Measurements from ENCODE around the gene RPUSD1. TPM values are rescaled to one million over a fixed set of nuclear protein-coding genes. Genes with fewer than 3 reads are reported as not detected.

Gene RPUSD1
- total RNA-seq, 1 experiment from 2014 or later = 48.6 TPM

- H3K9me3 Mint-ChIP-seq = no peaks in the 10 kb centered on the region
- Histone ChIP-seq H4K5ac (ENCODE audit: insufficient read length, low read depth, low read length) (no peak overlapping the region), H3K27ac (ENCODE audit: insufficient read length, low read depth, low read length) (no peak overlapping the region), H3K9ac (ENCODE audit: extremely low read depth, insufficient read length, low read length) (no peak overlapping the region), H3K18ac (ENCODE audit: insufficient read length, low read depth, low read length) (no peak overlapping the region), H2AK5ac (ENCODE audit: insufficient read length, low read length) (no peak overlapping the region), H3K4me1 (ENCODE audit: insufficient read depth, low read length) (no peaks in the 10 kb centered on the region), H2BK12ac (ENCODE audit: insufficient read length, low read depth, low read length) (no peak overlapping the region), H3K9me3 (ENCODE audit: control insufficient read depth, low read depth, low read length) (no peaks in the 10 kb centered on the region), H4K20me1 (ENCODE audit: control insufficient read depth, insufficient read depth, insufficient read length) (no peaks in the 10 kb centered on the region), H2BK120ac (ENCODE audit: low read depth, low read length, poor library complexity, severe bottlenecking) (no peak overlapping the region), H3K79me2 (ENCODE audit: insufficient read depth, low read length) (no peaks in the 10 kb centered on the region), H2BK20ac (ENCODE audit: low read depth, low read length, poor library complexity, severe bottlenecking) (no peak overlapping the region), H2BK5ac (ENCODE audit: insufficient read length, low read length) (no peak overlapping the region), H4K8ac (replicated peaks; ENCODE audit: insufficient read length, low read depth, low read length) (no peak overlapping the region), H3K79me1 (ENCODE audit: insufficient read depth, low read depth, low read length, poor library complexity, severe bottlenecking) (no peaks in the 10 kb centered on the region), H3K56ac (ENCODE audit: insufficient read length, low read depth, low read length) (no peak overlapping the region), H4K91ac (ENCODE audit: insufficient read length, low read depth, low read length) (no peak overlapping the region), H3K14ac (ENCODE audit: insufficient read depth, low read length) (no peak overlapping the region), H3K27me3 (ENCODE audit: insufficient read depth, low read length) (no peaks in the 10 kb centered on the region), H3K4me2 (ENCODE audit: insufficient read depth, insufficient read length, low read length) (no peak overlapping the region), H2AFZ (ENCODE audit: low read length) (no peak overlapping the region), H3K23me2 (ENCODE audit: insufficient read length, low read depth, low read length, poor library complexity, severe bottlenecking) (no peaks in the 10 kb centered on the region), H3T11ph (ENCODE audit: low read length) (no peak overlapping the region), H3K4ac (ENCODE audit: low read depth, low read length) (no peak overlapping the region), H2BK15ac (ENCODE audit: low read depth, low read length) (no peak overlapping the region), H3K23ac (ENCODE audit: insufficient read length, low read depth, low read length) (no peak overlapping the region)
- TF ChIP-seq CTCF (conservative IDR thresholded peaks at IDR 0.05) = no peak
- no peaks in the 10 kb centered on the region for H3K36me3 Mint-ChIP-seq (ENCODE audit: insufficient read depth in 1 of 3, low read depth in 3 of 3)
- no CpG with 5 or more reads among the region's 39 CpGs for WGBS (ENCODE audit: extremely low coverage, insufficient read length, low lambda C conversion rate)
- no peak overlapping the region for H3K27ac Mint-ChIP-seq
- peaks cover 14% of the 10 kb centered on the region for H3K27me3 Mint-ChIP-seq (ENCODE audit: low read depth)
- H3K4me3 Mint-ChIP-seq = no peak overlapping the region
- no peak for DNase-seq
- H3K4me1 Mint-ChIP-seq = peaks cover 20 to 31% of the 10 kb centered on the region in 2 experiments
Observed at GRCh38 chr16:747978-748746, 40.0 kb downstream of the RPUSD1 start.

All from H9 (cell line).